ENCODE results near the gene KIF3C. TPM values are rescaled to one million over a fixed set of nuclear protein-coding genes. Genes with fewer than 3 reads are reported as not detected.

The KIF3C gene
- total RNA-seq, 4 donors from 2014 or later: 6.6 to 14.3 (median 9.3) TPM

DNA sequence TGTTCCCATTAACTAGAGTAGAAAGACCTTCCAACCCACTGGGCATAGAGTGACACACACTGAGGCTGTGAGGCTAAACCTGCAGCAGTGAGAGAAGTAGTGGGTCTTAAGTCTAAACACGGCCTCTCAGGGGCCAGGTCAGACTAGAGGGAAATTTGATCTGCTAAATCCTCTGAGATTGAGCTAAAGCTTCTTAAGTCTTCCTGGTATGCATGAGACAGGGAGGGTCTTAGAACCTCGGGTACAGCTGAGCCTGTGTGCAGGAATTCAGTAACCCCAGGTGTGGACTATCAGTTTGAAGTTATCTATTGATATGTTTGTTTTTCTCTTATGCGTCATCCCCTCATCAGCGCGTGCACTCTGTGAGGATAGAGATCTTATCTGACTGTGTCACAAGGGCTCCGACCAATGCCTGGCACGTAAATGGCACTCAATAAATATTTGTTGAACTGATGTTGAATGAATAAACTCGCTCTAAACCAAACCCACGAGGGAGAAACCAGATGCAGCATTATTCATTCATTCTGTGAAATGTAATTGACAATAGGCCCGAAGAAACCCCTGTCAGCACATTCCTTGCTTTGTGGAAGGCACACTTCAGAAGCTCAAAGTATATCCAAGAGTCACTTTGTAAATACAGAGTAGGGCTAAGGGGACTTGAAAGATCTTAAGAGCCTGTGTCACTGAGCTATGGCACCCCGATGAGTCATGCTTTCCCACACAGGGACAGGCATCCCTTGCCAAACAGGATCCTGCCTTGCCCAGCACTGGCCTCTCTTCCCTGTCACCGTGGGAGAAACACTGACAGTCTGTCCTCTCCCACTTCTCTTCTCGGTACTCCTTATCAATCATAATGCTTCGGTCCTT lies 29.9 kb upstream of the KIF3C start:
- TF ChIP-seq EP300 (IDR thresholded peaks at IDR 0.05): no peak
- TF ChIP-seq POLR2AphosphoS5 (IDR thresholded peaks at IDR 0.05): no peak
- TF ChIP-seq POLR2A (IDR thresholded peaks at IDR 0.05; ENCODE audit: low read depth): no peak
- TF ChIP-seq, protein P1, sequence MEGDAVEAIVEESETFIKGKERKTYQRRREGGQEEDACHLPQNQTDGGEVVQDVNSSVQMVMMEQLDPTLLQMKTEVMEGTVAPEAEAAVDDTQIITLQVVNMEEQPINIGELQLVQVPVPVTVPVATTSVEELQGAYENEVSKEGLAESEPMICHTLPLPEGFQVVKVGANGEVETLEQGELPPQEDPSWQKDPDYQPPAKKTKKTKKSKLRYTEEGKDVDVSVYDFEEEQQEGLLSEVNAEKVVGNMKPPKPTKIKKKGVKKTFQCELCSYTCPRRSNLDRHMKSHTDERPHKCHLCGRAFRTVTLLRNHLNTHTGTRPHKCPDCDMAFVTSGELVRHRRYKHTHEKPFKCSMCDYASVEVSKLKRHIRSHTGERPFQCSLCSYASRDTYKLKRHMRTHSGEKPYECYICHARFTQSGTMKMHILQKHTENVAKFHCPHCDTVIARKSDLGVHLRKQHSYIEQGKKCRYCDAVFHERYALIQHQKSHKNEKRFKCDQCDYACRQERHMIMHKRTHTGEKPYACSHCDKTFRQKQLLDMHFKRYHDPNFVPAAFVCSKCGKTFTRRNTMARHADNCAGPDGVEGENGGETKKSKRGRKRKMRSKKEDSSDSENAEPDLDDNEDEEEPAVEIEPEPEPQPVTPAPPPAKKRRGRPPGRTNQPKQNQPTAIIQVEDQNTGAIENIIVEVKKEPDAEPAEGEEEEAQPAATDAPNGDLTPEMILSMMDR (IDR thresholded peaks at IDR 0.05): no peak
- Histone ChIP-seq H3K36me3 (no peaks in the 10 kb centered on the region), H3K4me3 (no peak overlapping the region), H3K4me1 (peaks cover 0 to 6% (median 3%) of the 10 kb centered on the region in 4 donors), H3K9me3 (no peaks in the 10 kb centered on the region), H3K27me3 (no peaks in the 10 kb centered on the region), H3K27ac (replicated peaks in 1 of 4) (no peak overlapping the region)
- no peak for DNase-seq (ENCODE audit: extremely low spot score)
- intact Hi-C loops (cut with DNase I): no loop called here
- WGBS: 54% methylated on average over 14 of the region's 14 CpGs

DNA sequence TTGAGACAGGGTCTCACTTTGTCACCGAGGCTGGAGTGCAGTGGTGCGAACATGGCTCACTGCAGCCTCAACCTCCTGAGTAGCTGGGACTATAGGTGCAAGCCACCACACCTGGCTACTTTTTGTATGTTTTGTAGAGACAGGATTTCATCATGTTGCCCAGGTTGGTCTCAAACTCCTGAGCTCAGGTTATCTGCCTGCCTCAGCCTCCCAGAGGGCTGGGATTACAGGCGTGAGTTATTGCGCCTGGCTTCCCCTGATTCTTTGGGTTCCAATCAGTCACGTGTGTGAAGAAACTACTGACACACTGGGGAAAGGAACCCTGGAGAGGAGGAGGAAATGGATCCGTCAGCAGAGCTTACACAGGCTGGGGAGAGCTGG lies 29.3 kb upstream of the KIF3C start:
- Histone ChIP-seq H3K4me1 (peaks cover 0 to 6% (median 3%) of the 10 kb centered on the region in 4 donors), H3K27me3 (no peaks in the 10 kb centered on the region), H3K27ac (replicated peaks in 1 of 4) (no peak overlapping the region), H3K4me3 (no peak overlapping the region), H3K9me3 (no peaks in the 10 kb centered on the region), H3K36me3 (no peaks in the 10 kb centered on the region)
- TF ChIP-seq EP300 (IDR thresholded peaks at IDR 0.05): no peak
- TF ChIP-seq, protein P1 (IDR thresholded peaks at IDR 0.05): no peak
- no peak for TF ChIP-seq POLR2A (IDR thresholded peaks at IDR 0.05; ENCODE audit: low read depth)
- TF ChIP-seq POLR2AphosphoS5 (IDR thresholded peaks at IDR 0.05): no peak
- intact Hi-C loops (cut with DNase I): no loop called here
- no peak for DNase-seq (ENCODE audit: extremely low spot score)
- WGBS: 61% methylated on average over 6 of the region's 6 CpGs

DNA sequence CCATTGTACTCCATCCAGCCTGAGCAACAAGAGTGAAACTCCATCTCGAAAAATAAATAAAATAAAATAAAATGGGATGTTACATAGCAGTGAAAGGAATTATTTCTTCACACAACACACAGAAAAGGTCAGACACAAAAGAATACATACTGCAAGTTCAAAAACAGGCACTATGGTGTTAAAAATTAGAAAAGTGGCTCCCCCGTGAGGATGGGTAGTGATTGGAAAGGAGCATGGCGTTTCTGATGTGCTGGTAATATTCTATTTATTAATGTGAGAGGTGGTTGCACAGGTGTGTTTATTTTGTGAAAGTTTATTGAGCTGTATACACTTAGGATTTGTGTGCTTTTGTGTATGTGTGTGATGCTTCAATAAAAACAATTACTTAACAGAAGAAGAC lies 28.6 kb upstream of the KIF3C start:
- intact Hi-C loops (cut with DNase I): no loop called here
- TF ChIP-seq POLR2A (IDR thresholded peaks at IDR 0.05; ENCODE audit: low read depth) (no peak), POLR2AphosphoS5 (IDR thresholded peaks at IDR 0.05) (no peak), EP300 (IDR thresholded peaks at IDR 0.05) (no peak)
- TF ChIP-seq, protein P1 (IDR thresholded peaks at IDR 0.05): no peak
- H3K4me1 ChIP-seq: peaks cover 0 to 6% (median 3%) of the 10 kb centered on the region in 4 donors
- DNase-seq (ENCODE audit: extremely low spot score): no peak
- no peak overlapping the region for H3K4me3 ChIP-seq
- H3K27me3 ChIP-seq: no peaks in the 10 kb centered on the region
- 82% methylated on average over 3 of the region's 3 CpGs for WGBS
- no peaks in the 10 kb centered on the region for H3K9me3 ChIP-seq
- H3K27ac ChIP-seq (replicated peaks in 1 of 4): no peak overlapping the region
- H3K36me3 ChIP-seq: no peaks in the 10 kb centered on the region

DNA sequence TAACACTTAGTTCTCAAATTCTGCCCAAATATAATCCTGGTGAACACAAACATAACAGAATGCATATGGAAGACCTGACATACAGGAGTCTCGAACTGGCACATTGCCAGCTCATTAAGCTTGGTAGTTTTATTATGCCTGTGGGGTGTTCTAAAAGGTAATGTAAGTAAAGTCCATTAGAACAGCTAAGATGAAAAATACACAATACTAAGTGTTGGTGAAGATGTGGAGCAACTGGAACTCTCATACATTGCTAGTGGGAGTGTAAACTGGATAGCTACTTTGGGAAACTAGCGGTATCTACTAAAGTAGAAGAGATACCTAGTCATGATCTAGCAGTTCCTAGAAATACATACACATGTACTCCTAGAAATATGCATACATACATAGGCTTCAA lies 27.3 kb upstream of the KIF3C start:
- H3K36me3 ChIP-seq: no peaks in the 10 kb centered on the region
- no peak overlapping the region for H3K27ac ChIP-seq (replicated peaks in 1 of 4)
- H3K4me1 ChIP-seq: peaks cover 0 to 6% (median 3%) of the 10 kb centered on the region in 4 donors
- TF ChIP-seq POLR2A (IDR thresholded peaks at IDR 0.05; ENCODE audit: low read depth): no peak
- TF ChIP-seq EP300 (IDR thresholded peaks at IDR 0.05): no peak
- TF ChIP-seq, protein P1 (IDR thresholded peaks at IDR 0.05): no peak
- no peak for TF ChIP-seq POLR2AphosphoS5 (IDR thresholded peaks at IDR 0.05)
- DNase-seq (ENCODE audit: extremely low spot score): no peak
- H3K27me3 ChIP-seq: no peaks in the 10 kb centered on the region
- H3K4me3 ChIP-seq: no peak overlapping the region
- intact Hi-C loops (cut with DNase I): no loop called here
- 70% methylated on average over 2 of the region's 2 CpGs for WGBS
- no peaks in the 10 kb centered on the region for H3K9me3 ChIP-seq
